ENCODE data around the gene ZNF83. TPM values are rescaled to one million over a fixed set of nuclear protein-coding genes. Genes with fewer than 3 reads are reported as not detected.
A peak's percentile ranks its signal among the peaks of the same experiment; 100 is the strongest.
"Not testable (repeated sequence)": the region's sequence is repeated elsewhere in the genome, so short reads cannot be mapped to it uniquely, and the experiment has no call there.

The ZNF83 gene
- total RNA-seq, 1 donor from 2014 or later: 24.1 TPM

GRCh38 chr19:52627441-52627840 lies 10.7 kb downstream of the ZNF83 start:
- H3K27ac Mint-ChIP-seq; intact Hi-C loops (cut with micrococcal nuclease); H3K4me1 Mint-ChIP-seq (ENCODE audit: low read depth); H3K36me3 Mint-ChIP-seq (ENCODE audit: low read depth); H3K27me3 Mint-ChIP-seq (ENCODE audit: low read depth); H3K4me3 Mint-ChIP-seq (ENCODE audit: low read depth); DNase-seq (ENCODE audit: low spot score): not testable (repeated sequence)
- H3K9me3 Mint-ChIP-seq: peaks cover 45% of the 10 kb centered on the region

GRCh38 chr19:52626915-52627314 lies 11.2 kb downstream of the ZNF83 start:
- no peak overlapping the region for H3K27ac Mint-ChIP-seq
- no peaks in the 10 kb centered on the region for H3K36me3 Mint-ChIP-seq (ENCODE audit: low read depth)
- intact Hi-C loops (cut with micrococcal nuclease): no loop called here
- H3K4me1 Mint-ChIP-seq (ENCODE audit: low read depth): no peaks in the 10 kb centered on the region
- peaks cover 44% of the 10 kb centered on the region for H3K9me3 Mint-ChIP-seq
- H3K27me3 Mint-ChIP-seq (ENCODE audit: low read depth): no peaks in the 10 kb centered on the region
- no peak overlapping the region for H3K4me3 Mint-ChIP-seq (ENCODE audit: low read depth)
- no peak for DNase-seq (ENCODE audit: low spot score)

GRCh38 chr19:52622261-52622660 lies 15.9 kb downstream of the ZNF83 start:
- DNase-seq (ENCODE audit: low spot score): no peak
- Mint-ChIP-seq H3K4me3 (ENCODE audit: low read depth) (no peak overlapping the region), H3K27me3 (ENCODE audit: low read depth) (no peaks in the 10 kb centered on the region), H3K4me1 (ENCODE audit: low read depth) (no peaks in the 10 kb centered on the region), H3K9me3 (peaks cover 33% of the 10 kb centered on the region), H3K36me3 (ENCODE audit: low read depth) (peaks cover 9% of the 10 kb centered on the region), H3K27ac (no peak overlapping the region)
- intact Hi-C loops (cut with micrococcal nuclease): no loop called here

GRCh38 chr19:52621376-52621775 lies 16.8 kb downstream of the ZNF83 start:
- H3K36me3 Mint-ChIP-seq (ENCODE audit: low read depth): peaks cover 18% of the 10 kb centered on the region
- no peaks in the 10 kb centered on the region for H3K4me1 Mint-ChIP-seq (ENCODE audit: low read depth)
- DNase-seq (ENCODE audit: low spot score): no peak
- no peaks in the 10 kb centered on the region for H3K27me3 Mint-ChIP-seq (ENCODE audit: low read depth)
- H3K4me3 Mint-ChIP-seq (ENCODE audit: low read depth): no peak overlapping the region
- H3K27ac Mint-ChIP-seq: no peak overlapping the region
- peaks cover 42% of the 10 kb centered on the region for H3K9me3 Mint-ChIP-seq
- intact Hi-C loops (cut with micrococcal nuclease): no loop called here

GRCh38 chr19:52613299-52613906 lies 24.8 kb downstream of the ZNF83 start:
- H3K9me3 Mint-ChIP-seq: peaks cover 72% of the 10 kb centered on the region
- H3K27ac Mint-ChIP-seq: no peak overlapping the region
- no peak for DNase-seq (ENCODE audit: low spot score)
- no peaks in the 10 kb centered on the region for H3K27me3 Mint-ChIP-seq (ENCODE audit: low read depth)
- H3K36me3 Mint-ChIP-seq (ENCODE audit: low read depth): peaks cover 85% of the 10 kb centered on the region
- no peaks in the 10 kb centered on the region for H3K4me1 Mint-ChIP-seq (ENCODE audit: low read depth)
- intact Hi-C loops (cut with micrococcal nuclease): no loop called here
- H3K4me3 Mint-ChIP-seq (ENCODE audit: low read depth): no peak overlapping the region

GRCh38 chr19:52603558-52604207 lies 34.5 kb downstream of the ZNF83 start:
- Mint-ChIP-seq H3K9me3 (peaks cover 51% of the 10 kb centered on the region), H3K4me1 (ENCODE audit: low read depth) (peaks cover 10% of the 10 kb centered on the region), H3K27me3 (ENCODE audit: low read depth) (no peaks in the 10 kb centered on the region), H3K36me3 (ENCODE audit: low read depth) (peaks cover 65% of the 10 kb centered on the region), H3K27ac (no peak overlapping the region), H3K4me3 (ENCODE audit: low read depth) (no peak overlapping the region)
- DNase-seq (ENCODE audit: low spot score): no peak
- intact Hi-C loops (cut with micrococcal nuclease): no loop called here

- intact Hi-C loops (cut with micrococcal nuclease): no loop called here
Observed at GRCh38 chr19:52602941-52603340, 35.2 kb downstream of the ZNF83 start.

GRCh38 chr19:52601974-52602366 lies 36.2 kb downstream of the ZNF83 start:
- Mint-ChIP-seq H3K4me3 (ENCODE audit: low read depth) (peak overlapping the region; percentile 89), H3K9me3 (peaks cover 55% of the 10 kb centered on the region), H3K36me3 (ENCODE audit: low read depth) (peaks cover 66% of the 10 kb centered on the region), H3K27ac (peak overlapping the region; percentile 25)
- intact Hi-C loops (cut with micrococcal nuclease): loop anchor here (1.0 to 2.0 kb wide), 3 partner anchors 31 to 75 kb away; partner anchors contain the start of genes ZNF701, ZNF808 and ZNF83
- not testable (repeated sequence) for DNase-seq (ENCODE audit: low spot score); H3K27me3 Mint-ChIP-seq (ENCODE audit: low read depth); H3K4me1 Mint-ChIP-seq (ENCODE audit: low read depth)

More at GRCh38 chr19:52602941-52603340, 35.2 kb downstream of the ZNF83 start:
- Mint-ChIP-seq H3K9me3 (peaks cover 50% of the 10 kb centered on the region), H3K27me3 (ENCODE audit: low read depth) (no peaks in the 10 kb centered on the region), H3K36me3 (ENCODE audit: low read depth) (peaks cover 62% of the 10 kb centered on the region), H3K4me1 (ENCODE audit: low read depth) (peaks cover 10% of the 10 kb centered on the region), H3K27ac (no peak overlapping the region), H3K4me3 (ENCODE audit: low read depth) (no peak overlapping the region)
- no peak for DNase-seq (ENCODE audit: low spot score)

- H3K4me1 Mint-ChIP-seq (ENCODE audit: low read depth): peaks cover 10% of the 10 kb centered on the region
- H3K4me3 Mint-ChIP-seq (ENCODE audit: low read depth): peak overlapping the region; percentile 89
- peak overlapping the region; percentile 35 for H3K27ac Mint-ChIP-seq
- peak; percentile 88 for DNase-seq (ENCODE audit: low spot score)
- no peaks in the 10 kb centered on the region for H3K27me3 Mint-ChIP-seq (ENCODE audit: low read depth)
- intact Hi-C loops (cut with micrococcal nuclease): loop anchor here (1.0 to 2.0 kb wide), 3 partner anchors 30 to 74 kb away; partner anchors contain the start of genes ZNF701, ZNF808 and ZNF83
- peaks cover 55% of the 10 kb centered on the region for H3K9me3 Mint-ChIP-seq
- peaks cover 66% of the 10 kb centered on the region for H3K36me3 Mint-ChIP-seq (ENCODE audit: low read depth)
Observed at GRCh38 chr19:52601025-52601973, 36.9 kb downstream of the ZNF83 start.

- Mint-ChIP-seq H3K27me3 (ENCODE audit: low read depth) (no peaks in the 10 kb centered on the region), H3K4me3 (ENCODE audit: low read depth) (peak overlapping the region; percentile 89), H3K9me3 (peaks cover 56% of the 10 kb centered on the region), H3K36me3 (ENCODE audit: low read depth) (peaks cover 67% of the 10 kb centered on the region), H3K27ac (peak overlapping the region; percentile 35), H3K4me1 (ENCODE audit: low read depth) (peaks cover 10% of the 10 kb centered on the region)
- intact Hi-C loops (cut with micrococcal nuclease): loop anchor here (1.0 to 2.0 kb wide), 3 partner anchors 30 to 73 kb away; partner anchors contain the start of genes ZNF701, ZNF808 and ZNF83
- no peak for DNase-seq (ENCODE audit: low spot score)
Observed at GRCh38 chr19:52600639-52601024, 37.5 kb downstream of the ZNF83 start.

- no peak for DNase-seq (ENCODE audit: low spot score)
- peaks cover 51% of the 10 kb centered on the region for H3K9me3 Mint-ChIP-seq
- H3K4me1 Mint-ChIP-seq (ENCODE audit: low read depth): peaks cover 10% of the 10 kb centered on the region
- intact Hi-C loops (cut with micrococcal nuclease): no loop called here
- H3K4me3 Mint-ChIP-seq (ENCODE audit: low read depth): no peak overlapping the region
- H3K27ac Mint-ChIP-seq: no peak overlapping the region
- peaks cover 70% of the 10 kb centered on the region for H3K36me3 Mint-ChIP-seq (ENCODE audit: low read depth)
- H3K27me3 Mint-ChIP-seq (ENCODE audit: low read depth): no peaks in the 10 kb centered on the region
Observed at GRCh38 chr19:52599241-52599640, 38.9 kb downstream of the ZNF83 start.

GRCh38 chr19:52593441-52593840 lies 44.7 kb downstream of the ZNF83 start:
- intact Hi-C loops (cut with micrococcal nuclease); H3K4me3 Mint-ChIP-seq (ENCODE audit: low read depth); DNase-seq (ENCODE audit: low spot score); H3K27ac Mint-ChIP-seq; H3K4me1 Mint-ChIP-seq (ENCODE audit: low read depth); H3K27me3 Mint-ChIP-seq (ENCODE audit: low read depth): not testable (repeated sequence)
- H3K9me3 Mint-ChIP-seq: peaks cover 59% of the 10 kb centered on the region
- peaks cover 89% of the 10 kb centered on the region for H3K36me3 Mint-ChIP-seq (ENCODE audit: low read depth)
